Gastrocnemius medialis (tissue), 4 donors: ENCODE results near the gene FAM168A. TPM values are rescaled to one million over a fixed set of nuclear protein-coding genes. Genes with fewer than 3 reads are reported as not detected.

Source experiments
- ATAC-seq, 2 donors: fragments of 150-250 bp; one replicate each; pipeline ENCODE4 v1.9.1; 2016
- DNase-seq, 2 donors: peaks; one replicate each; pipeline ENCODE4 v3.0.0-alpha.2; 2019
- H3K27ac ChIP-seq, 4 donors: fragments of 200-600 bp; sonication (generic); 1 replicate in 1 of 4; 2 replicates in 3 of 4; pipeline ENCODE4 v1.5.1; 2016 to 2018; ENCODE audit warnings: mild to moderate bottlenecking in 2 of 4, moderate library complexity in 1 of 4
- H3K27me3 ChIP-seq, 3 donors: fragments of 200-600 bp; sonication (generic) in 2 of 3; 1 replicate in 1 of 3; 2 replicates in 2 of 3; pipeline versions ENCODE4 v1.5.1 to v1.6.0; 2016 to 2019; ENCODE audit warnings: mild to moderate bottlenecking in 1 of 3, moderate library complexity in 1 of 3
- H3K36me3 ChIP-seq, 2 donors: fragments of 200-600 bp; sonication (generic) in 1 of 2; one replicate each; pipeline ENCODE4 v1.5.1; 2017 to 2018
- H3K4me1 ChIP-seq, 2 donors: fragments of 200-600 bp; sonication (generic) in 1 of 2; one replicate each; pipeline ENCODE4 v1.5.1; 2016 to 2017; ENCODE audit warnings: mild to moderate bottlenecking in 2 of 2
- H3K4me3 ChIP-seq, 4 donors: fragments of 200-600 bp; sonication (generic) in 3 of 4; 1 replicate in 1 of 4; 2 replicates in 3 of 4; pipeline ENCODE4 v1.5.1; 2016 to 2019; ENCODE audit warnings: mild to moderate bottlenecking in 2 of 4
- H3K9me3 ChIP-seq, 3 donors: fragments of 200-600 bp; sonication (generic) in 2 of 3; 1 replicate in 1 of 3; 2 replicates in 2 of 3; pipeline ENCODE4 v1.5.1; 2016 to 2019
- POLR2A ChIP-seq, 2 donors: fragments of 450-650 bp; IDR thresholded peaks; one replicate each; pipeline ENCODE4 v1.6.1; 2017; ENCODE audit warnings: antibody characterized with exemption in 2 of 2, mild to moderate bottlenecking in 2 of 2, moderate library complexity in 2 of 2
- in situ Hi-C, 4 donors: fragments of 200-750 bp; cut with MboI; loops; one replicate each; pipeline versions ENCODE4 v1.15.0 to v1.8.0; 2017; ENCODE audit warnings: low sequenced_read_pairs in 4 of 4
- intact Hi-C: fragments of 100-400 bp; cut with DNase I; formaldehyde crosslinking; loops from one replicate; pipeline ENCODE4 v1.15.1; 2023; ENCODE audit warnings: low total_unique reads
- total RNA-seq, 4 donors: library from RNA; depleted of rRNA; stranded (reverse); fragments of >200 nt; gene quantifications; one replicate each; pipeline versions ENCODE4 v1.1.0 to v1.2.3, GENCODE V29; 2016
- TF ChIP-seq, protein P1 (sequence below), 5 experiments: fragments of 450-650 bp in 3 of 5; fragments of 200-600 bp in 2 of 5; sonication (generic) in 2 of 5; IDR thresholded peaks in 4 of 5; conservative IDR thresholded peaks in 1 of 5; 1 replicate in 4 of 5; 2 replicates in 1 of 5; pipeline ENCODE4 v1.5.1; 2016 to 2019; ENCODE audit warnings: antibody characterized with exemption in 5 of 5, mild to moderate bottlenecking in 3 of 5, moderate library complexity in 3 of 5

Gene FAM168A
- total RNA-seq, 4 donors from 2014 or later = 15.9 to 29.3 (median 21.4) TPM

DNA sequence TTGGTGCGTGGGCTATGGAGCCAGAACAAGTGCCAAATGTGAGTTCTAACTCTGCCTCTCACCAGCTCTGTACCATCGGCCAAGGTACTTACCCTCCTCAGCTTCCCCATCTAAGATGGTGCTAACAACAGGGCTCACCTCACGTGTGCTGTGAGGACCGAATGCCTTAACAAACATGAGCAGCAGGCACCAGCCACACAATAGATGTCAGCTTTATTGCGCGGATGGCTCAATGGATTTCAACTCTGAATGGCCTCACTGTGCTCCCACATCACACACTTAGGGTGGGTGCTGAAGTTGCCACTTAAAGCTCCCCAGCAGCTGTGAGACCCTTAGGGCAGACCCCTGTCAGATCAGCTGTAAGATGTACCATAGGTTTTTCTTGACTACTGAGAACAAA lies 197.6 kb downstream of the FAM168A start:
- Histone ChIP-seq H3K36me3 (peaks cover 0 to 3% of the 10 kb centered on the region in 2 donors), H3K27me3 (no peaks in the 10 kb centered on the region), H3K4me1 (peaks cover 22 to 33% of the 10 kb centered on the region in 2 donors), H3K4me3 (no peak overlapping the region), H3K27ac (peak overlapping the region in 1 of 4 donors; percentile 63), H3K9me3 (no peaks in the 10 kb centered on the region)
- DNase-seq (no peak), ATAC-seq (no peak)
- TF ChIP-seq, protein P1, sequence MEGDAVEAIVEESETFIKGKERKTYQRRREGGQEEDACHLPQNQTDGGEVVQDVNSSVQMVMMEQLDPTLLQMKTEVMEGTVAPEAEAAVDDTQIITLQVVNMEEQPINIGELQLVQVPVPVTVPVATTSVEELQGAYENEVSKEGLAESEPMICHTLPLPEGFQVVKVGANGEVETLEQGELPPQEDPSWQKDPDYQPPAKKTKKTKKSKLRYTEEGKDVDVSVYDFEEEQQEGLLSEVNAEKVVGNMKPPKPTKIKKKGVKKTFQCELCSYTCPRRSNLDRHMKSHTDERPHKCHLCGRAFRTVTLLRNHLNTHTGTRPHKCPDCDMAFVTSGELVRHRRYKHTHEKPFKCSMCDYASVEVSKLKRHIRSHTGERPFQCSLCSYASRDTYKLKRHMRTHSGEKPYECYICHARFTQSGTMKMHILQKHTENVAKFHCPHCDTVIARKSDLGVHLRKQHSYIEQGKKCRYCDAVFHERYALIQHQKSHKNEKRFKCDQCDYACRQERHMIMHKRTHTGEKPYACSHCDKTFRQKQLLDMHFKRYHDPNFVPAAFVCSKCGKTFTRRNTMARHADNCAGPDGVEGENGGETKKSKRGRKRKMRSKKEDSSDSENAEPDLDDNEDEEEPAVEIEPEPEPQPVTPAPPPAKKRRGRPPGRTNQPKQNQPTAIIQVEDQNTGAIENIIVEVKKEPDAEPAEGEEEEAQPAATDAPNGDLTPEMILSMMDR (IDR thresholded peaks at IDR 0.05 in 4 of 5, conservative IDR thresholded peaks at IDR 0.05 in 1 of 5) = no peak
- no peak for TF ChIP-seq POLR2A (IDR thresholded peaks at IDR 0.05)
- intact Hi-C loops = loop anchor here (5.0 kb wide), 1 partner anchor 262 kb away; no protein-coding TSS in a partner anchor
- in situ Hi-C loops = loop anchor here in 3 of 4 donors (10.0 kb wide), 1 partner anchor 255 kb away; no protein-coding TSS in a partner anchor

DNA sequence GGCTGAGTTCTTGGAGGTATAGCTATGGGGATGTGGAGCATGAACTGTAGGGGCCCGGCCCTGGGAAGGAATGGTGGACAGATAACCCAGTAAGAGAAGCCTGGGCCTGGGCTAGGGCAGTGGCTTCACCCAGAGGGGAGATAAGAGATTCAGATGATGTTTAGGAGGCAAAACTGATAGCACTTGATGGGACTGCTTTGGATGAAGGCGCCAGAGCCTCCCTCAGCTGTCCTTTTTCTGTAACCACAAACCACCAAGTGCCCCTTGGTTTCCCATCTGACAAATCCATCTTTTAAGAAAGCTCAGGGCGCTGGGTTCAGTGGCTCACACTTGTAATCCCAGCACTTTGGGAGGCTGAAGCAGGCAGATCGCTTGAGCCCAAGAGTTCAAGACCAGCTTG lies 198.3 kb downstream of the FAM168A start:
- DNase-seq (no peak), ATAC-seq (no peak)
- Histone ChIP-seq H3K27ac (peak overlapping the region; percentile 4 to 63 (median 26)), H3K36me3 (peaks cover 0 to 10% of the 10 kb centered on the region in 2 donors), H3K27me3 (no peaks in the 10 kb centered on the region), H3K4me3 (no peak overlapping the region), H3K4me1 (peaks cover 22 to 33% of the 10 kb centered on the region in 2 donors), H3K9me3 (no peaks in the 10 kb centered on the region)
- intact Hi-C loops (loop anchor here (5.0 kb wide), 1 partner anchor 263 kb away; no protein-coding TSS in a partner anchor), in situ Hi-C loops (loop anchor here in 3 of 4 donors (10.0 kb wide), 1 partner anchor 255 kb away; no protein-coding TSS in a partner anchor)
- no peak for TF ChIP-seq POLR2A (IDR thresholded peaks at IDR 0.05)
- TF ChIP-seq, protein P1 (IDR thresholded peaks at IDR 0.05 in 4 of 5, conservative IDR thresholded peaks at IDR 0.05 in 1 of 5) = no peak

DNA sequence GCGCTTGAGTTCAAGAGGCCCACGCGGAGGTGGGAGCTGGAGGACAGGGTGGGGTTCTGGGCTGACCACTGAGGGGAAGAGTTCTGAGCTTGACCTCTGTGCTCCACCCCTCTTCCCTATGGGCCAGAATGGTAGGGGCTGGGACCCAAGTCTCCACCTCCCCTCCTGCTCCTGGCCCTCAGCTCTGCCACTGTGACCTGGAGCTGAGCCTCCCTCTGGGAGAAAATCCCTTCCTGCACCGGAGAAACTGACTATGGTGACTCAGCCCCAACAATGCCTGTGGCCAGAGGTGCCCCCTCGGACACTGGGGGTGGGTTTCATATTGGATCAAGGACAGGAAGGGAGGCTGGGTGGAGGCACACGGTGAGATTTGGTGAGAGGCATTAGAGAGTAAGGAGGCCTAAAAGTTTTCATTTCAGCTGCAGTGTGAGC lies 198.7 kb downstream of the FAM168A start:
- peaks cover 0 to 14% of the 10 kb centered on the region in 2 donors for H3K36me3 ChIP-seq
- TF ChIP-seq, protein P1 (IDR thresholded peaks at IDR 0.05 in 4 of 5, conservative IDR thresholded peaks at IDR 0.05 in 1 of 5) = no peak
- no peak for TF ChIP-seq POLR2A (IDR thresholded peaks at IDR 0.05)
- DNase-seq = no peak
- no peak overlapping the region for H3K4me3 ChIP-seq
- in situ Hi-C loops (no loop called here), intact Hi-C loops (no loop called here)
- no peak for ATAC-seq
- H3K9me3 ChIP-seq = no peaks in the 10 kb centered on the region
- H3K4me1 ChIP-seq = peaks cover 22 to 28% of the 10 kb centered on the region in 2 donors
- no peaks in the 10 kb centered on the region for H3K27me3 ChIP-seq
- H3K27ac ChIP-seq = peak overlapping the region; percentile 4 to 63 (median 26)

DNA sequence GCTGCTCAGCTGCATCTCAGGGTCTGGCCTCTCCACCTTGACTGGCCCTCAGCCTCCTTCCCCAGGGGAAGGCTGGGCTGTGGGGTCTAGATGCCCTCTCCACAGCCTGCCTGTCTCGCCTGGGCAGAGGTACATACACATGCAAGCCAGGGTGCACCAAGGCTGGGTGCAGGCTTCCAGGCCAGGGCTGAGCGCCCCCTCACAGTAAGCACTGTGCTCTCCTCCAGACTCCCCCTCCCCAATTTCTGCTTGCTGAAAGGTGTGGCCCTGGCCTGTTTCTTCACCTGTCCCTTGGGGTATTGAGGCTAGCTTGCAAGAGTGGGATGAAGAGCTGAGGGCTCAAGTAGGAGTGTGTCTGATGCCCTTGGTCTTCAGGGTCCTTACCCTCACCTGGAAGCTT lies 199.2 kb downstream of the FAM168A start:
- Histone ChIP-seq H3K4me3 (no peak overlapping the region), H3K36me3 (peaks cover 0 to 16% of the 10 kb centered on the region in 2 donors), H3K9me3 (no peaks in the 10 kb centered on the region), H3K4me1 (peaks cover 20 to 27% of the 10 kb centered on the region in 2 donors), H3K27me3 (no peaks in the 10 kb centered on the region), H3K27ac (peak overlapping the region; percentile 4 to 63 (median 26))
- DNase-seq (no peak), ATAC-seq (no peak)
- intact Hi-C loops = no loop called here
- no peak for TF ChIP-seq POLR2A (IDR thresholded peaks at IDR 0.05)
- TF ChIP-seq, protein P1 (IDR thresholded peaks at IDR 0.05 in 4 of 5, conservative IDR thresholded peaks at IDR 0.05 in 1 of 5) = no peak
- in situ Hi-C loops = no loop called here
